ENCODE data around the gene PAX7. TPM values are rescaled to one million over a fixed set of nuclear protein-coding genes. Genes with fewer than 3 reads are reported as not detected.

Gene PAX7
- total RNA-seq, 4 donors from 2014 or later = not detected

DNA sequence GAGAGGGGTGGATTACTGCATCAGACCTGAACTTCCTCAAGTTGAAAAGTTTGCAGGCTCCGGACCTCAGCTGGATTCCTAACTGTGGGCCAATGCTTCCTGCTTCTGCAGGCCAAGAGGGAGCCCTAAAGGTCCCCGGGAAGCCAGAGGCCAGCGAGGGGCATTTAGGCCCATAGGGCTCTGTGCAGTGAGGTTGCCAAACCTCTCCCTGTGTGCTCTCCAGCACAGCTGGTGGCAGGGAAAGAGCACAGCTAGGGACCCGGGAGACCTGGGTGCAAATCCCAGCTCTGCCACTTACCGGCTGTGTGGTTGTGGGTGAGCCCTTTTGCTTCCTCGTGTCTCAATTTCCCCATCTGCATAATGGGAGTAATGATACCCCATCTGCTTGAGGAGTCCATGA is 100.5 kb downstream of the PAX7 start:
- Histone ChIP-seq H3K27me3 (peaks cover 0 to 62% of the 10 kb centered on the region in 2 donors), H3K9me3 (no peaks in the 10 kb centered on the region), H3K27ac (no peak overlapping the region), H3K4me1 (no peaks in the 10 kb centered on the region), H3K36me3 (no peaks in the 10 kb centered on the region), H3K4me3 (no peak overlapping the region)
- no peak for DNase-seq (ENCODE audit: low spot score in 2 of 2)
- WGBS, 2 donors = 24 to 38% methylated on average over 6 of the region's 6 CpGs
- TF ChIP-seq EP300 (IDR thresholded peaks at IDR 0.05) = no peak
- no peak for TF ChIP-seq POLR2A (IDR thresholded peaks at IDR 0.05)
- no peak for TF ChIP-seq CTCF (IDR thresholded peaks at IDR 0.05)

- Histone ChIP-seq H3K36me3 (no peaks in the 10 kb centered on the region), H3K4me3 (no peak overlapping the region), H3K27me3 (peaks cover 0 to 56% of the 10 kb centered on the region in 2 donors), H3K27ac (no peak overlapping the region), H3K9me3 (no peaks in the 10 kb centered on the region), H3K4me1 (no peaks in the 10 kb centered on the region)
- DNase-seq (ENCODE audit: low spot score in 2 of 2) = no peak
- 77 to 80% methylated on average over 10 of the region's 10 CpGs for WGBS, 2 donors
- TF ChIP-seq CTCF (IDR thresholded peaks at IDR 0.05) (no peak), EP300 (IDR thresholded peaks at IDR 0.05) (no peak), POLR2A (IDR thresholded peaks at IDR 0.05) (no peak)
Measured at GRCh38 chr1:18731591-18732235, 101.1 kb downstream of the PAX7 start.

- H3K9me3 ChIP-seq = no peaks in the 10 kb centered on the region
- no peak overlapping the region for H3K27ac ChIP-seq
- peaks cover 0 to 51% of the 10 kb centered on the region in 2 donors for H3K27me3 ChIP-seq
Measured at GRCh38 chr1:18732686-18733085, 102.0 kb downstream of the PAX7 start.

DNA sequence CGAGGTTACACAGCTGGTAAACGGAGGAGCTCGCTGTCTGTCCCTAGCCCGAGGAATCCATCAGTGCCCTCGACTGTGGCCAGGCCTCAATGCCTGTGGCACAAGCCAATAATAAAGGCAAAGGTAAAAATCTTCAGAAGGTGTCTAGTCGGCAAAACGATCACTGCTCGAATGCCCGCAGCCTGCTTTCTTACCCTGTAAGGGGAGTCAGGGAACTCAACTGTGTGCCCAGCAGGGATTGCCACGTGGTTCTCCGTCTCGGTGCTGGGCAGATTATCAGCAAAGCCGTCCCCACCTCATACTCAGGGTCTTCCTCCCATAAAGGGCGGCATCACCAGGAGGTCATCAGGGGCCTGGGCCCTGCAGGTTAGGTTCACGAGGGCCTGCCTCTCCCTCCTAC is 103.4 kb downstream of the PAX7 start:
- TF ChIP-seq POLR2A (IDR thresholded peaks at IDR 0.05) = no peak
- no peak for TF ChIP-seq CTCF (IDR thresholded peaks at IDR 0.05)
- H3K9me3 ChIP-seq = no peaks in the 10 kb centered on the region
- peaks cover 0 to 54% of the 10 kb centered on the region in 2 donors for H3K27me3 ChIP-seq

More at GRCh38 chr1:18732686-18733085, 102.0 kb downstream of the PAX7 start:
- no peak overlapping the region for H3K4me3 ChIP-seq
- TF ChIP-seq CTCF (IDR thresholded peaks at IDR 0.05) (no peak), POLR2A (IDR thresholded peaks at IDR 0.05) (no peak), EP300 (IDR thresholded peaks at IDR 0.05) (no peak)
- H3K36me3 ChIP-seq = no peaks in the 10 kb centered on the region
- no peak for DNase-seq (ENCODE audit: low spot score in 2 of 2)
- no peaks in the 10 kb centered on the region for H3K4me1 ChIP-seq
- 32 to 50% methylated on average over 6 of the region's 6 CpGs for WGBS, 2 donors

DNA sequence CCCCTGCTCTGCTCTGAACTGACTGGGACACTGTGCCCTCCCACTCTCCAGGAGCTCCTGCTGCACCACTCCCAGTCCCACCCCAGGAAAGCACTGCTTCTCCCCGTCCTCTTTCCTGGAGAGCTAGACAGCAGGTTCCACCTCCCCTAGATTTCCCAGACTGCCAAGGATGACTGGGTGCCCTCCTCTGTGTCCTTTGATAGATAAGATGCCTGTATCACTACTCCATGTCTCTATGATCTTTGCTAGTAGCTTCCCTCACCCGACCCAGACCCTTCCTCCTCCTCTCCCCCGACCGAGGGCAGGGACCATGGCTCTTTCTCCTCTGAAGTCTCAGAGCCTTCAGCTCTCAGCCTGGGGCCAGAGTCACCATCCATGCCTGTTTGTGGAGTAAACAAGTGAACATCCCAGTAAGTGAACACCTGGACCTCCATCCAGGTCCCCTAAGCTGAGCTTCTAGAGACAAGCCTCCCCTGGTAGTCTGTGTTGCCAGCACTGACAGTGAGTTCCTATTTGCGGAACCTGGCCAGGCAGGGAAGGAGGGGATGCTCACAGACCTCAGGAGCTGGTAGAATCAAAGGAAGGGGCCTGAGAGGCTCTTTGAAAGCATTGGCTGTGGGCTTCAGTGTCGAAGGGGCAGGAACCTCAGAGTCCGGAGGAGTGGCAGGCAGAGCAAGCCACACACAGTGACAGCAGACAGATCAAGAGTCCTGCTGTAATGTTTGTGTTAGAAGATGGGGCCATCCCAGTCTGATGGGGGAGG is 104.0 kb downstream of the PAX7 start:
- H3K4me3 ChIP-seq = no peak overlapping the region
- H3K27ac ChIP-seq = no peak overlapping the region
- no peaks in the 10 kb centered on the region for H3K4me1 ChIP-seq
- no peaks in the 10 kb centered on the region for H3K36me3 ChIP-seq
- TF ChIP-seq CTCF (IDR thresholded peaks at IDR 0.05) = no peak
- TF ChIP-seq POLR2A (IDR thresholded peaks at IDR 0.05) = no peak
- no peak for TF ChIP-seq EP300 (IDR thresholded peaks at IDR 0.05)
- WGBS, 2 donors = 51 to 53% methylated on average over 7 of the region's 7 CpGs
- no peak for DNase-seq (ENCODE audit: low spot score in 2 of 2)
- H3K9me3 ChIP-seq = no peaks in the 10 kb centered on the region
- H3K27me3 ChIP-seq = peaks cover 0 to 61% of the 10 kb centered on the region in 2 donors

More for the DNA sequence above, 103.4 kb downstream of the PAX7 start:
- WGBS, 2 donors = 68 to 81% methylated on average over 15 of the region's 15 CpGs
- no peak for DNase-seq (ENCODE audit: low spot score in 2 of 2)
- H3K27ac ChIP-seq = no peak overlapping the region
- no peaks in the 10 kb centered on the region for H3K4me1 ChIP-seq
- H3K36me3 ChIP-seq = no peaks in the 10 kb centered on the region
- H3K4me3 ChIP-seq = no peak overlapping the region
